Common myeloid progenitor, CD34-positive (primary cell): ENCODE data around the gene NFYA.
A peak's percentile ranks its signal among the peaks of the same experiment; 100 is the strongest.

Source experiments
- CTCF ChIA-PET: fragments of 350-600 bp; sonication (Branson Sonifier 250); formaldehyde crosslinking; loops from one replicate; lab custom pipeline; 2021; ENCODE audit warnings: antibody characterized with exemption; lab: Charles Lee
- POLR2A ChIA-PET: fragments of 350-600 bp; sonication (Branson Sonifier 250); formaldehyde crosslinking; loops from one replicate; lab custom pipeline; 2021; ENCODE audit warnings: antibody characterized with exemption; lab: Charles Lee
- DNase-seq, 3 donors: peaks; one replicate each; pipeline versions ENCODE4 v3.0.0 to v3.0.0-alpha.2; 2013
- H3K27ac ChIP-seq, 2 experiments: 1 replicate in 1 of 2; 2 replicates in 1 of 2; pipeline ENCODE4 v1.7.0; 2013; ENCODE audit warnings: inconsistent platforms in 2 of 2, low read length in 2 of 2, mild to moderate bottlenecking in 2 of 2, low read depth in 1 of 2, moderate library complexity in 1 of 2; ENCODE audit not compliant: severe bottlenecking in 2 of 2, insufficient read depth in 1 of 2, poor library complexity in 1 of 2
- H3K27me3 ChIP-seq, 5 experiments: replicated peaks in 2 of 5; 1 replicate in 3 of 5; 2 replicates in 2 of 5; pipeline versions ENCODE4 v1.6.1 to v1.7.0; 2013; ENCODE audit warnings: low read length in 4 of 5, mild to moderate bottlenecking in 2 of 5, moderate library complexity in 2 of 5, inconsistent platforms in 1 of 5; ENCODE audit not compliant: insufficient read depth in 5 of 5, control insufficient read depth in 4 of 5
- H3K36me3 ChIP-seq, 4 experiments: 1 replicate in 2 of 4; 2 replicates in 2 of 4; pipeline versions ENCODE4 v1.6.1 to v1.7.0; 2013; ENCODE audit warnings: low read length in 3 of 4, control low read depth in 1 of 4, mild to moderate bottlenecking in 1 of 4; ENCODE audit not compliant: control insufficient read depth in 4 of 4, insufficient read depth in 4 of 4
- H3K4me1 ChIP-seq, 4 experiments: 1 replicate in 3 of 4; 2 replicates in 1 of 4; pipeline versions ENCODE4 v1.6.1 to v1.7.1; 2013; ENCODE audit warnings: low read length in 3 of 4, mild to moderate bottlenecking in 3 of 4, control low read depth in 1 of 4, inconsistent platforms in 1 of 4, moderate library complexity in 1 of 4; ENCODE audit not compliant: control insufficient read depth in 4 of 4, insufficient read depth in 4 of 4; ENCODE audit errors: control extremely low read depth in 1 of 4
- H3K4me3 ChIP-seq, 7 experiments: 1 replicate in 4 of 7; 2 replicates in 3 of 7; pipeline versions ENCODE4 v1.5.1 to v1.7.0; 2013; ENCODE audit warnings: mild to moderate bottlenecking in 7 of 7, low read length in 6 of 7, moderate library complexity in 6 of 7, inconsistent platforms in 2 of 7, low read depth in 2 of 7, control low read depth in 1 of 7; ENCODE audit not compliant: insufficient read depth in 4 of 7, control insufficient read depth in 1 of 7; ENCODE audit errors: extremely low read depth in 1 of 7
- H3K9me3 ChIP-seq, 5 experiments: 1 replicate in 4 of 5; 2 replicates in 1 of 5; pipeline versions ENCODE4 v1.6.1 to v1.7.1; 2013; ENCODE audit warnings: low read length in 4 of 5, mild to moderate bottlenecking in 2 of 5, inconsistent platforms in 1 of 5, low read depth in 1 of 5, moderate library complexity in 1 of 5; ENCODE audit not compliant: control insufficient read depth in 4 of 5, insufficient read depth in 2 of 5; ENCODE audit errors: control extremely low read depth in 1 of 5
- WGBS: methylation state at CpG from one replicate; pipeline ENCODE4 v1.1.5; 2013; ENCODE audit not compliant: insufficient coverage; 5-methylcytosine and 5-hydroxymethylcytosine counted together

Gene NFYA

GRCh38 chr6:41071501-41071922 lies 1.3 kb upstream of the NFYA start:
- CTCF ChIA-PET, result interaction anchor here (0.8 to 2.2 kb wide), 4 partner anchors 9 to 130 kb away, joined by 4 to 7 read pairs (median 4); no protein-coding TSS in a partner anchor
- DNase-seq, result no peak
- Histone ChIP-seq H3K36me3 (peaks cover 8 to 32% (median 20%) of the 10 kb centered on the region in 4 experiments), H3K9me3 (no peaks in the 10 kb centered on the region), H3K27me3 (no peaks in the 10 kb centered on the region), H3K4me3 (peak overlapping the region; percentile 67 to 99 (median 94)), H3K27ac (peak overlapping the region; percentile 95 to 98), H3K4me1 (peaks cover 16 to 44% (median 32%) of the 10 kb centered on the region in 4 experiments)
- WGBS, result 0% methylated on average over 12 of the region's 16 CpGs
- POLR2A ChIA-PET, result interaction anchor here (0.8 kb wide), 1 partner anchor 44 kb away, joined by 4 read pairs; no protein-coding TSS in a partner anchor

GRCh38 chr6:41071923-41072835 lies 595 bp upstream of the NFYA start, which contains the start of gene OARD1:
Gene OARD1, minus strand, starts transcription at chr6:41072356. Its CDS starts 722 bp downstream, at chr6:41071634.
- peaks cover 7 to 29% (median 17%) of the 10 kb centered on the region in 4 experiments for H3K36me3 ChIP-seq
- CTCF ChIA-PET, result interaction anchor here (1.0 to 1.5 kb wide), 2 partner anchors 13 to 130 kb away, joined by 3 to 4 read pairs; no protein-coding TSS in a partner anchor
- no peaks in the 10 kb centered on the region for H3K27me3 ChIP-seq
- peaks cover 17 to 44% (median 33%) of the 10 kb centered on the region in 4 experiments for H3K4me1 ChIP-seq
- peak within 1 kb of the TSS; percentile 88 to 99 (median 94) for H3K4me3 ChIP-seq
- WGBS, result 0% methylated on average over 55 of the region's 63 CpGs
- POLR2A ChIA-PET, result interaction anchor here (0.8 kb wide), 1 partner anchor 44 kb away, joined by 4 read pairs; no protein-coding TSS in a partner anchor
- H3K27ac ChIP-seq, result peak within 1 kb of the TSS; percentile 95 to 98
- no peaks in the 10 kb centered on the region for H3K9me3 ChIP-seq
- DNase-seq, result peak; percentile 99 to 100 (median 99)

DNA sequence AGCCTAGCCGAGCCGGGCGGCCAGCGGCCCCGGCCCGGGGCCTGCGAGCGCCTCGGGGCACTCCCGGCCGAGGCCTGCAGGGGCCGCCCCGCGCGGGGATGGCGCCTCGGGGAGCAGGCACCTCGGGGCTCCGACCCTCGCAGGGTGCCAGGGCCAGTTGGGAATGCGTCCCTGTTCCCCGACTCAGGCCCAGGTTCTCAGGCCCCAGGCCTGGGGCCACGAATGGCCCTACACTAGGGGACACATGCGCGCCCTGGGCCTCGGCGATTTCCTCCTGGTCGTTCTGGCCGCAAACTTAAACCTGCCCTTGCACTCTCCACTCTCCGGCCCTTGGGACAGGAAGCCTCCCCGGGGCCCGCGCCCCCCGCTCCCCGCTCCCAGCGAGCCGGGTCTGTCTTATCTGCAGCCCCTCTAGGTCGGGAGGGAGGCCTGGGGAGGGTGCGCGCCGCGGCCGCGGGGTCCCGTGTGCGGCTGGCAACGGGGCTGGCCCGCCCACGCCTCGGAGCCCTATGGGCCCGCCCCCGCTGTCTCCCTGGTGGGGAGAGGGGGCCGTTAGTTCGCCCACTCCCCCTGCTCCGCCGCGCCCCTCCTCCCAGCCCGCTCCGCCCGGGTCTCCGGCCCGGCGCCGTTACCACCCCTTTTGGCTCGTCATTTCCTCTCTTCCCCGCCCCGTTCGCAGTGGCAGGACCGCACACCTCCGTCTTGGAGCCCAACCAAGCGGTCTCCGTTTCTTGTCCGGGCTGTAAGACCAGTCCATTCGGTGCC lies 611 bp downstream of the NFYA start:
- CTCF ChIA-PET, result interaction anchor here (1.0 kb wide), 1 partner anchor 14 kb away, joined by 3 read pairs; no protein-coding TSS in a partner anchor
- DNase-seq, result peak; percentile 85 to 94 (median 92)
- H3K4me3 ChIP-seq, result peak overlapping the region; percentile 83 to 95 (median 92)

DNA sequence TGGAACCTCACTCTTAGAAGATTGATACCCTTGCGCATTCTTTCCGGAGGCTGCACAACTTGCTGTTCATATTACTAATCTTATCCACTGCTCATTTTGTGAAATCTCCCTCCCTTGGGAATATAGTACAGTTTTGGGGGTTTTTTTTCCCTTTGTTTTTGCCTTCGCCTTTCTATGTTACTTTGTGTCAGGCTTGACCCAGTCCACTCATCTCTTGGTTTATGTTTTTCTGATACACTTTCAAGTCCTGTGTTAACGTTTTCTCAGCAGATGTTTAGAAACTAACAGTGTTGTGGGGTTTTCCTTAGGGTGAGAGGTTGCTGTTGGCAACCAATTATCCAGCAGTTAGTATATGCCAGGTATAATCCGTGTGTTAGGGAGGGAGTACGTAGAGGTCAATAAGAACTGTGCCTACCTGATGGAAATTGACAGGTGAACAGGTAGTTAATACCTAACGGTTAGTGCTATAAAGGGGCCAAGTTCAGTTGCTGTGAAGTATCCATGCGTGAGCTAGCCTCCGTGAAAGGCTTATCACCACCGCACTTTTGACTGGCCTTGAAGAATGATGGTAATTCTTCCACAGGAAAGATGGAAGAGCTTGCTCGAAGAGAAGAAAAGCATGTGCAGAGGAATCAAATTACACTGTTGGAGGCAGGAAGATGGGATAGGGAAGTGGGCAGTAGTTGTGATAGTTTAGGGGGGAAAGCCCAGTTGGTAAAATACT lies 1.4 kb downstream of the NFYA start:
- peaks cover 4 to 15% (median 10%) of the 10 kb centered on the region in 4 experiments for H3K36me3 ChIP-seq
- H3K27ac ChIP-seq, result peak overlapping the region; percentile 95 to 98
- H3K27me3 ChIP-seq, result no peaks in the 10 kb centered on the region
- H3K4me1 ChIP-seq, result peaks cover 17 to 40% (median 31%) of the 10 kb centered on the region in 4 experiments
- H3K9me3 ChIP-seq, result no peaks in the 10 kb centered on the region
- H3K4me3 ChIP-seq, result peak overlapping the region; percentile 83 to 95 (median 92)
- WGBS, result 19% methylated on average over 8 of the region's 11 CpGs
- peak in 2 of 3 donors; percentile 46 to 53 for DNase-seq
- POLR2A ChIA-PET, result interaction anchor here (0.6 kb wide), 2 partner anchors 14 to 976 kb away, joined by 3 to 4 read pairs; partner anchors contain the start of gene TAF8
- CTCF ChIA-PET, result interaction anchor here (4.8 kb wide), 1 partner anchor 17 kb away, joined by 28 read pairs; no protein-coding TSS in a partner anchor

More for the DNA sequence above, 611 bp downstream of the NFYA start:
- peaks cover 2 to 17% (median 9%) of the 10 kb centered on the region in 4 experiments for H3K36me3 ChIP-seq
- no peaks in the 10 kb centered on the region for H3K9me3 ChIP-seq
- peaks cover 17 to 40% (median 31%) of the 10 kb centered on the region in 4 experiments for H3K4me1 ChIP-seq
- under 1% methylated on average over 54 of the region's 74 CpGs for WGBS
- H3K27me3 ChIP-seq, result no peaks in the 10 kb centered on the region
- POLR2A ChIA-PET, result interaction anchor here (0.6 kb wide), 2 partner anchors 14 to 977 kb away, joined by 3 to 4 read pairs; partner anchors contain the start of gene TAF8
- peak overlapping the region; percentile 95 to 98 for H3K27ac ChIP-seq

- peaks cover 7 to 16% (median 10%) of the 10 kb centered on the region in 4 experiments for H3K36me3 ChIP-seq
- no peaks in the 10 kb centered on the region for H3K9me3 ChIP-seq
- 90% methylated on average over 2 of the region's 11 CpGs for WGBS
- H3K27me3 ChIP-seq, result no peaks in the 10 kb centered on the region
- H3K27ac ChIP-seq, result peak overlapping the region; percentile 95 to 98
- ChIA-PET POLR2A (no interaction called here), CTCF (interaction anchor here (0.7 to 4.8 kb wide), 3 partner anchors 12 to 119 kb away, joined by 3 to 28 read pairs (median 3); no protein-coding TSS in a partner anchor)
- H3K4me1 ChIP-seq, result peaks cover 17 to 40% (median 31%) of the 10 kb centered on the region in 4 experiments
- DNase-seq, result no peak
- peak overlapping the region in 5 of 7 experiments; percentile 83 to 94 (median 92) for H3K4me3 ChIP-seq
Measured at GRCh38 chr6:41074692-41075436, 2.1 kb downstream of the NFYA start.
